Neural cell (in vitro differentiated cells): ENCODE results near the gene EID2B.

Source experiments
- EP300 ChIP-seq: fragments of 450-650 bp; conservative IDR thresholded peaks from 2 replicates; pipeline ENCODE4 v1.6.1; 2014; ENCODE audit warnings: antibody characterized with exemption, mild to moderate bottlenecking, moderate library complexity; ENCODE audit not compliant: poor library complexity, severe bottlenecking
- EZH2 ChIP-seq: fragments of 200-600, 300-800 bp; shearing (Covaris generic), sonication (generic); IDR thresholded peaks from 2 replicates; pipeline ENCODE4 v1.6.1; 2014; ENCODE audit warnings: antibody characterized with exemption, low read length, borderline replicate concordance, mild to moderate bottlenecking; ENCODE audit not compliant: insufficient read depth, poor library complexity, severe bottlenecking
- MXI1 ChIP-seq: fragments of 450-650 bp; conservative IDR thresholded peaks from 2 replicates; pipeline ENCODE4 v1.6.1; 2014; ENCODE audit warnings: antibody characterized with exemption, mild to moderate bottlenecking; ENCODE audit not compliant: poor library complexity, severe bottlenecking
- POLR2AphosphoS5 ChIP-seq: IDR thresholded peaks from 2 replicates; pipeline ENCODE4 v1.6.1; 2012
- RAD21 ChIP-seq: fragments of 450-650 bp; conservative IDR thresholded peaks from 2 replicates; pipeline ENCODE4 v1.6.1; 2014; ENCODE audit warnings: antibody characterized with exemption, mild to moderate bottlenecking, moderate library complexity
- SMC3 ChIP-seq: fragments of 450-650 bp; conservative IDR thresholded peaks from 2 replicates; pipeline ENCODE4 v1.6.1; 2014; ENCODE audit warnings: antibody characterized with exemption, mild to moderate bottlenecking, moderate library complexity; ENCODE audit not compliant: poor library complexity
- TAF1 ChIP-seq: IDR thresholded peaks from 2 replicates; pipeline ENCODE4 v1.6.1; 2012; ENCODE audit warnings: low read depth
- TF ChIP-seq, protein P1 (sequence below): fragments of 450-650 bp; IDR thresholded peaks from 2 replicates; pipeline ENCODE4 v1.5.1; 2014; ENCODE audit warnings: antibody characterized with exemption, mild to moderate bottlenecking, moderate library complexity; ENCODE audit not compliant: poor library complexity, severe bottlenecking
- TF ChIP-seq, protein P2 (sequence below): IDR thresholded peaks from 2 replicates; pipeline ENCODE4 v1.6.1; 2012; ENCODE audit warnings: borderline replicate concordance

DNA sequence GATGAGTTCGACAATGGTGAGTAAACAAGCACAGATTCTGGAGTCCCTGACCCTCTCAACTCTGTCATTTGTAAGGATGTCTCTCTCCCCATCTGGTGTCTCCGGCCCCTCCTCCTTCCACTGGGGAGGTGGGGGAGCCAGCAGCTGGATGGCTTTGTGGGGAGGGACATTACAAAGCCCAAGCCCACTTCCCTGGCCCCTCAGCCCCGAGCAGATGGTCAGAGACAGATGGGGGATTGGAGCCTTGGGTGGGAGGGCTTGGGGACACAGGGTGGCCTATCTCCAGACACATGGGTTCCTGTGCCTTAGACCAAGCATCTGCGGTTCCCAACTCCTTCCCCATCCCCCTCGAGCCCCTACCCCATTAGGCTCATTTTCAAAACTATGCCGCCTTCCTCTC lies 49.5 kb downstream of the EID2B start:
- TF ChIP-seq, protein P1, sequence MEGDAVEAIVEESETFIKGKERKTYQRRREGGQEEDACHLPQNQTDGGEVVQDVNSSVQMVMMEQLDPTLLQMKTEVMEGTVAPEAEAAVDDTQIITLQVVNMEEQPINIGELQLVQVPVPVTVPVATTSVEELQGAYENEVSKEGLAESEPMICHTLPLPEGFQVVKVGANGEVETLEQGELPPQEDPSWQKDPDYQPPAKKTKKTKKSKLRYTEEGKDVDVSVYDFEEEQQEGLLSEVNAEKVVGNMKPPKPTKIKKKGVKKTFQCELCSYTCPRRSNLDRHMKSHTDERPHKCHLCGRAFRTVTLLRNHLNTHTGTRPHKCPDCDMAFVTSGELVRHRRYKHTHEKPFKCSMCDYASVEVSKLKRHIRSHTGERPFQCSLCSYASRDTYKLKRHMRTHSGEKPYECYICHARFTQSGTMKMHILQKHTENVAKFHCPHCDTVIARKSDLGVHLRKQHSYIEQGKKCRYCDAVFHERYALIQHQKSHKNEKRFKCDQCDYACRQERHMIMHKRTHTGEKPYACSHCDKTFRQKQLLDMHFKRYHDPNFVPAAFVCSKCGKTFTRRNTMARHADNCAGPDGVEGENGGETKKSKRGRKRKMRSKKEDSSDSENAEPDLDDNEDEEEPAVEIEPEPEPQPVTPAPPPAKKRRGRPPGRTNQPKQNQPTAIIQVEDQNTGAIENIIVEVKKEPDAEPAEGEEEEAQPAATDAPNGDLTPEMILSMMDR, result no peak
- TF ChIP-seq RAD21, result no peak
- no peak for TF ChIP-seq SMC3
- TF ChIP-seq TAF1, result no peak
- no peak for TF ChIP-seq EZH2
- no peak for TF ChIP-seq POLR2AphosphoS5
- no peak for TF ChIP-seq EP300
- TF ChIP-seq, protein P2, sequence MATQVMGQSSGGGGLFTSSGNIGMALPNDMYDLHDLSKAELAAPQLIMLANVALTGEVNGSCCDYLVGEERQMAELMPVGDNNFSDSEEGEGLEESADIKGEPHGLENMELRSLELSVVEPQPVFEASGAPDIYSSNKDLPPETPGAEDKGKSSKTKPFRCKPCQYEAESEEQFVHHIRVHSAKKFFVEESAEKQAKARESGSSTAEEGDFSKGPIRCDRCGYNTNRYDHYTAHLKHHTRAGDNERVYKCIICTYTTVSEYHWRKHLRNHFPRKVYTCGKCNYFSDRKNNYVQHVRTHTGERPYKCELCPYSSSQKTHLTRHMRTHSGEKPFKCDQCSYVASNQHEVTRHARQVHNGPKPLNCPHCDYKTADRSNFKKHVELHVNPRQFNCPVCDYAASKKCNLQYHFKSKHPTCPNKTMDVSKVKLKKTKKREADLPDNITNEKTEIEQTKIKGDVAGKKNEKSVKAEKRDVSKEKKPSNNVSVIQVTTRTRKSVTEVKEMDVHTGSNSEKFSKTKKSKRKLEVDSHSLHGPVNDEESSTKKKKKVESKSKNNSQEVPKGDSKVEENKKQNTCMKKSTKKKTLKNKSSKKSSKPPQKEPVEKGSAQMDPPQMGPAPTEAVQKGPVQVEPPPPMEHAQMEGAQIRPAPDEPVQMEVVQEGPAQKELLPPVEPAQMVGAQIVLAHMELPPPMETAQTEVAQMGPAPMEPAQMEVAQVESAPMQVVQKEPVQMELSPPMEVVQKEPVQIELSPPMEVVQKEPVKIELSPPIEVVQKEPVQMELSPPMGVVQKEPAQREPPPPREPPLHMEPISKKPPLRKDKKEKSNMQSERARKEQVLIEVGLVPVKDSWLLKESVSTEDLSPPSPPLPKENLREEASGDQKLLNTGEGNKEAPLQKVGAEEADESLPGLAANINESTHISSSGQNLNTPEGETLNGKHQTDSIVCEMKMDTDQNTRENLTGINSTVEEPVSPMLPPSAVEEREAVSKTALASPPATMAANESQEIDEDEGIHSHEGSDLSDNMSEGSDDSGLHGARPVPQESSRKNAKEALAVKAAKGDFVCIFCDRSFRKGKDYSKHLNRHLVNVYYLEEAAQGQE, result no peak
- no peak for TF ChIP-seq MXI1
